Measurements from ENCODE around the gene DUS1L.

Gene DUS1L

DNA sequence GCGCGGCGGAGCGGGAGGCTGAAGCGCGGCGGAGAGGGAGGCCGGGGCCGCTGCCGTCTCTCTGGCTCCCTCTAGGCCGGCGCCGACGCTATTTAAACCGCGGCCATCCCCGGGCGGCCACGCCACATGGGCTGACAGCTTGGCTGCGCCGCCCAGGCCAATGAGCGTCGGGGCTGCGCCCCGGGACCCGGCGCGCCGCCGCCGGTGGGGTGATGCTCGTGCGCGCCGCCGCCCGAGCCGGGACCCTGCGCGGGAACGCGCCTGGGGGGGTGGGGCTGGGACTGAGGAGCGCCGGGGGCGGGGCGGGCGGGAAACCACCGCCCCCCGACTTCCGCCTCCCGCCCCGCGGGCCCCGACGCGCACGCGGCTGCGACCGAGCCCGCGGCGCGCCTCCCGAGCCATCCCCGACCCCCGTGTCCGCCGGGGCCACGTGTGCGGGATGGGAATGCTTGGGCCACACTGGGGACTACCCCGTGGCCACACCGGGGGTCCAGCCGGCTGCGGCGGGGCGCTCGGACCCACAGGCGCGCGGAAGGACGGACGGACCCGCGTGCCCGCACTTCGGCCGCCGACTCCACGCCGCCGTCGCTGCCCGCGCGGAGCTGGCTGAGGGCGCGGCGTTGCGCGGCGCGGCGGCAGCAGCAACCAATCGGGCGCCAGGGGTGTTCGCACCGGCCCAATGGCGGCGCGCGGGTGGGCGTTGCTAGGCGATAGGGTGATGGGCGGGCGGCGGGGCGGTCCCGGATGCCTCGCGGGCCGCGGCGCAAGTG, 32.8 kb upstream of the DUS1L start, which contains the start of gene FASN:
Gene FASN, minus strand, starts transcription at position 68 of the 770 bp plus-strand sequence. CDS start 1,791 bp downstream, outside the sequence.
- no peak for TF ChIP-seq EZH2 (IDR thresholded peaks at IDR 0.05; ENCODE audit: borderline replicate concordance, low read length)
- TF ChIP-seq, protein P1, sequence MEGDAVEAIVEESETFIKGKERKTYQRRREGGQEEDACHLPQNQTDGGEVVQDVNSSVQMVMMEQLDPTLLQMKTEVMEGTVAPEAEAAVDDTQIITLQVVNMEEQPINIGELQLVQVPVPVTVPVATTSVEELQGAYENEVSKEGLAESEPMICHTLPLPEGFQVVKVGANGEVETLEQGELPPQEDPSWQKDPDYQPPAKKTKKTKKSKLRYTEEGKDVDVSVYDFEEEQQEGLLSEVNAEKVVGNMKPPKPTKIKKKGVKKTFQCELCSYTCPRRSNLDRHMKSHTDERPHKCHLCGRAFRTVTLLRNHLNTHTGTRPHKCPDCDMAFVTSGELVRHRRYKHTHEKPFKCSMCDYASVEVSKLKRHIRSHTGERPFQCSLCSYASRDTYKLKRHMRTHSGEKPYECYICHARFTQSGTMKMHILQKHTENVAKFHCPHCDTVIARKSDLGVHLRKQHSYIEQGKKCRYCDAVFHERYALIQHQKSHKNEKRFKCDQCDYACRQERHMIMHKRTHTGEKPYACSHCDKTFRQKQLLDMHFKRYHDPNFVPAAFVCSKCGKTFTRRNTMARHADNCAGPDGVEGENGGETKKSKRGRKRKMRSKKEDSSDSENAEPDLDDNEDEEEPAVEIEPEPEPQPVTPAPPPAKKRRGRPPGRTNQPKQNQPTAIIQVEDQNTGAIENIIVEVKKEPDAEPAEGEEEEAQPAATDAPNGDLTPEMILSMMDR (IDR thresholded peaks at IDR 0.05; ENCODE audit: low read length), result peak; percentile 26
- Histone ChIP-seq H3K4me1 (ENCODE audit: insufficient read depth, low read length, severe bottlenecking) (peaks cover 54% of the 10 kb centered on the region), H2AFZ (ENCODE audit: low read length) (no peak within 1 kb of the TSS), H3K9ac (ENCODE audit: low read length) (peak within 1 kb of the TSS; percentile 100), H3F3A (ENCODE audit: insufficient read depth, low read length) (no peaks in the 10 kb centered on the region), H3K4me3 (ENCODE audit: low read depth, low read length, poor library complexity, severe bottlenecking) (peak within 1 kb of the TSS; percentile 97), H3K9me3 (ENCODE audit: low read length) (no peaks in the 10 kb centered on the region), H3K79me2 (ENCODE audit: insufficient read depth, low read length) (peaks cover 19% of the 10 kb centered on the region), H3K36me3 (ENCODE audit: insufficient read depth, low read length) (peaks cover 29% of the 10 kb centered on the region), H3K9me2 (ENCODE audit: low read depth, low read length) (no peaks in the 10 kb centered on the region), H3K27ac (ENCODE audit: low read depth, low read length, poor library complexity, severe bottlenecking) (peak within 1 kb of the TSS; percentile 92), H4K20me1 (ENCODE audit: insufficient read depth, low read length) (no peaks in the 10 kb centered on the region), H3K4me2 (ENCODE audit: low read length) (peak within 1 kb of the TSS; percentile 96), H3K27me3 (ENCODE audit: insufficient read depth, low read length) (no peaks in the 10 kb centered on the region)

GRCh38 chr17:82097919-82098168, 32.2 kb upstream of the DUS1L start:
- no peaks in the 10 kb centered on the region for H4K20me1 ChIP-seq (ENCODE audit: insufficient read depth, low read length)
- no peak overlapping the region for H2AFZ ChIP-seq (ENCODE audit: low read length)
- peaks cover 19% of the 10 kb centered on the region for H3K79me2 ChIP-seq (ENCODE audit: insufficient read depth, low read length)
- no peaks in the 10 kb centered on the region for H3K27me3 ChIP-seq (ENCODE audit: insufficient read depth, low read length)
- H3K4me3 ChIP-seq (ENCODE audit: low read depth, low read length, poor library complexity, severe bottlenecking), result peak overlapping the region; percentile 97
- no peaks in the 10 kb centered on the region for H3K9me3 ChIP-seq (ENCODE audit: low read length)
- no peaks in the 10 kb centered on the region for H3F3A ChIP-seq (ENCODE audit: insufficient read depth, low read length)
- peak overlapping the region; percentile 100 for H3K9ac ChIP-seq (ENCODE audit: low read length)
- peaks cover 49% of the 10 kb centered on the region for H3K4me1 ChIP-seq (ENCODE audit: insufficient read depth, low read length, severe bottlenecking)
- H3K36me3 ChIP-seq (ENCODE audit: insufficient read depth, low read length), result peaks cover 34% of the 10 kb centered on the region
- TF ChIP-seq, protein P1 (IDR thresholded peaks at IDR 0.05; ENCODE audit: low read length), result no peak
- no peak for TF ChIP-seq EZH2 (IDR thresholded peaks at IDR 0.05; ENCODE audit: borderline replicate concordance, low read length)
- H3K9me2 ChIP-seq (ENCODE audit: low read depth, low read length), result no peaks in the 10 kb centered on the region
- H3K27ac ChIP-seq (ENCODE audit: low read depth, low read length, poor library complexity, severe bottlenecking), result peak overlapping the region; percentile 53
- H3K4me2 ChIP-seq (ENCODE audit: low read length), result peak overlapping the region; percentile 73

DNA sequence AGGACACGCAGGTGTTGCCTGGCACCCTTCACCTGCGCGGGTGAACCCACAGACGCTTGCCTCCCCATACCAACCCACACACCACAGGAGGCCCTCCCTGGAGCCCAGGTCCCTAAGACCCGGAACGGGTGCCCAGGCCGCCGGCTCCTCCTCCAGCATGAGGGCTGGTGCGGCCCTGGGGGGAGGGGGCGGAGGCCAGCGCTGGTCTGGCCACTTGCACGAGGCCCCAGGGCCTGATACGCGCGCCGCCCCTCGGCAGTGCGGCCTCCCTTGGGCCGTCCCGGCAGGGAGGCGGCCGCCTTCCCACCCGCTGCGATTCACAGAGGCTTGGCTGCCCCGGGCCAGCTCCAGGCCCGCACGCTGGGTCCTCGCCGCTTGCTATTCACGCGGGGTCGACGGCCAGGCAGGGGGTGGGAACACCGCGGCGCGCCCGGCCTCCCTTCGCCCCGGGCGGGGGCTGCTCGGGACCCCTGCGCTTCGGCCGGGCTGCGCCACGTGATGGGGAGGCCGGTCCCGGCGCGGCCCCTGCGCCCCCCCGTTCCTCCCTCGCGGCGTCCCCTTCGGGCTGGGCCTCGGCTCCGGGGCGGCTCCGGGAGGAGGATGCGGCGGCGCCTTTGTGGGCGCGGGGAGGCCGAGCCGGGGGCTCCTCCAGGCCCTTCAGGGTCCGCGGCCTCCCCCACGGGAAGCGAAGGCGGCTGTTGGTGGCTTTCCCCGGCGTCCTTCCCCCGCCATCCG, 31.7 kb upstream of the DUS1L start:
- H3K79me2 ChIP-seq (ENCODE audit: insufficient read depth, low read length), result peaks cover 19% of the 10 kb centered on the region
- TF ChIP-seq, protein P1 (IDR thresholded peaks at IDR 0.05; ENCODE audit: low read length), result no peak
- no peak for TF ChIP-seq EZH2 (IDR thresholded peaks at IDR 0.05; ENCODE audit: borderline replicate concordance, low read length)
- no peaks in the 10 kb centered on the region for H3F3A ChIP-seq (ENCODE audit: insufficient read depth, low read length)
- no peaks in the 10 kb centered on the region for H3K9me2 ChIP-seq (ENCODE audit: low read depth, low read length)
- peak overlapping the region; percentile 53 for H3K27ac ChIP-seq (ENCODE audit: low read depth, low read length, poor library complexity, severe bottlenecking)
- no peaks in the 10 kb centered on the region for H4K20me1 ChIP-seq (ENCODE audit: insufficient read depth, low read length)
- peaks cover 49% of the 10 kb centered on the region for H3K4me1 ChIP-seq (ENCODE audit: insufficient read depth, low read length, severe bottlenecking)
- no peaks in the 10 kb centered on the region for H3K9me3 ChIP-seq (ENCODE audit: low read length)
- H3K27me3 ChIP-seq (ENCODE audit: insufficient read depth, low read length), result no peaks in the 10 kb centered on the region
- H3K4me3 ChIP-seq (ENCODE audit: low read depth, low read length, poor library complexity, severe bottlenecking), result peak overlapping the region; percentile 97
- peak overlapping the region; percentile 100 for H3K9ac ChIP-seq (ENCODE audit: low read length)
- no peak overlapping the region for H2AFZ ChIP-seq (ENCODE audit: low read length)
- H3K36me3 ChIP-seq (ENCODE audit: insufficient read depth, low read length), result peaks cover 39% of the 10 kb centered on the region
- H3K4me2 ChIP-seq (ENCODE audit: low read length), result peak overlapping the region; percentile 73
